Activated CD4-positive, alpha-beta T cell treated with anti-CD3 and anti-CD28 coated beads for 24 hours (primary cell): ENCODE measurements around the gene WNK3.
"Not testable (repeated sequence)": the region's sequence is repeated elsewhere in the genome, so short reads cannot be mapped to it uniquely, and the experiment has no call there.

ENCODE experiments used
- DNase-seq, 2 donors: peaks; one replicate each; pipeline ENCODE4 v3.0.0-alpha.2; 2020; ENCODE audit warnings: low read depth in 2 of 2

Gene WNK3

DNA sequence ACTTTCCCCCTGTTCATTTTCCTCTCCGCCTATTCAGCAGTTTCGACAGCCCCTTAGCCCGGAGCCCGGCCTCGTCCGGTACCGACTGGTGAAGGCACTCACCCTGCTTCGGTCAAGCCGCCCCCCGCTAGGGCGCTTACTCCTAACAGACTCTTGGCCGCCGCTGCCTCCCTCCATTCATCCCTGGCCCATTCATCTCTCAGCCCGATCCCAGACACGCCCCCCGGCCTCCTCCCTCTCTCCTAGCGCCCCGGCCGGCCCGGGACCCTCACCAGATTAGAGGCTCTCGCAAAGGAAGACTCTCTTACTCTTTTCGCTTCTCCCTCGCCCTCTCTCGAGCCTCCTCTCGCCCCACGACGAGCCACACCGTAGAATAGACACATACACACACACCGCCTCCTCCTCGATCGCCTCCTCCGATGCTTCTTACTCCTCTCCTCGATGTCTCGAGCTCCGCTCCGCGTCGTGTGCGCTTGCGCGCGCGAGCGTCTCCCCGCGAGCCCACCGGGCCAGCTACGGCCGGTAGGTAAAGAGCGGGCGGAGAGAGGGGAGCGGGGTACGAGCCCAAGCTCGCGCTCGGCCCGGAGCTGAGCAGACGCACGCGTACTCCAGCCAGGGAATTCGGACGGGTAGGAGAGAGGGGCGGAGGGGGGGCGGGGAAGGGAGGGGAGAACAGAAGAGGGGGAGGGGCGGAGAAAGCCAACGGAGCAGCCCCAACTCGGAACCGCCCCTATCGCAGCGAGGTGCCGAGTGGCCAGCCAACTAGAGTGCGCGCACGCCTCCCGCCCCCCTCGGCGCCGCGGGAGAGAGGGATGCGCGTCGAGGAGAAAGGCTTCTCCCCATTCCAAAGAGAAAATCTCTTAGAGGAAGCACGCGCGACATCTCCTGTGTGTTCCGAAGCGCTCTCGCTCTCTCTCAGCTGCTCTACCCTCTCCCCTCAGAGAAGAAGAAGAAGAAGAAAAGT lies at the start of gene WNK3:
Gene WNK3 (minus strand): TSS at position 633 of the 964 bp plus-strand sequence.
- peak; percentile 18 to 19 for DNase-seq

DNA sequence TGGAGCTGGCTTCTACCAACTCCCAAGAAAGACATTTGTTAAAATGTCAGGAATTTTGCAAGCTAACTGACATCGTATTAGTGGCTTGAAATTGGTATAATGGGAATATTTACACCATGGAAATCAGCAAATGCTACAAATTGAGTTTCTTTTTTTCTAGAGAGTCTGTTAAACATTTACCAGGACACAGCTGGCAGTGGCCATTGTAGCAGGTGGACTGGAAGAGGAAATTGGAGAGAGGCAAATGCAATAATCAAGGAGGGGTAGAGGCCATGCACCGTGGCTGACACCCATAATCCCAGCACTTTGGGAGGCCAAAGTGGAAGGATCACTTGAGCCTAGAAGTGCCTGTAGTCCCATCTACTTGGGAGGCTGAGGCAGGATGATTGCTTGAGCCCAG lies 49.4 kb upstream of the WNK3 start:
- DNase-seq: no peak

DNA sequence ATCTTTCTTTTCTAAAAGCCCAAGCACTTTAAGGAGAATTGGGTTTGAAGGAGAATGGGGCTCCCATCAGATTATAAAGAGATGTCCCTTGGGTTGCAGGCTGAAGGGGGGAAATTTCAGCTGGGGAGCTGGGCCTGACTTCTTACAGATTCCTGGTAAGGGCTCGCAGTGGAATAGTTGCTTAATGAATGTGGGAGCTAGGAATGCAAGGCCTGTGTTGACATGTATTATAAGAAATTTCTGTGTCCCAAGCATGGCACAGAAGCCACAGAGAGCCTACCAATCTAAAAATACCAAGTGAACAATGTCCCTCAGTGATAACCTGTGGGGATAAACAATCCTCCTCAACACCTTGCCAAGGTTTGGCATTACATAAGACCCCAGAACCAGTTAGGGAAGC lies 39.3 kb upstream of the WNK3 start:
- DNase-seq: no peak

DNA sequence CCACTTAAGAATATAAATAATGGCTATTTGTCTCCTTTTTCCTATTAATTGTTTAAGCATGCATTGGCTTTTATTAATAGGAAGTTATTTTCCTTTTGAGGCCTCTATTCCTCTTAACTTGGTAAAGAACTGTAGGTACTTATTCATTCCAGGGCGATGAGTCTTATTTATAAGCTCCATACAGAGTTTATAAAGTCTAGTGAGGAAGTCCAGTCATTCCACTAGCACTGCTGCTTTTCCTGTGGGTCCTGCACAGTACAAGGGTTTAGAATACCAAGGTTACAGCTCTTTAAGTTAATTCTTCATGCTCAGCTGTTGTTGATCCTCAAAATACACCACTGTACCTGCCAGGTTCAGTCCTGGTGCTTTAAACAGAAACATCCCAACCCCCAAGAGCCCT lies 28.5 kb upstream of the WNK3 start:
- no peak for DNase-seq

DNA sequence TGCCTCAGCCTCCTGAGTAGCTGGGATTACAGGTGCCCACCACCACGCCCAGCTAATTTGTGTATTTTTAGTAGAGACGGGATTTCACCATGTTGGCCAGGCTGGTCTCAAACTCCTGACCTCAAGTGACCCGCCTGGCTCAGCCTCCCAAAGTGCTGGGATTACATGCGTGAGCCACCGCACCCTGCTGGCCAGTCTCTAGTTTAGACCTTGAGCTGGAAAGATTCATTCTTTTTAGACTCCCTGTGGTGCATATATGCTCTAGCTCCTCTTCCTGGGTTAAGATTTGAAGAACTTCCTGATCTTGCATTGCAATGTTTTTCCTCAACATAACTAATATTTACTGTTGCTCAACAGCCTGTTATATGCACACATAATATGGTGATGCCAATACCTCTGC lies 26.8 kb upstream of the WNK3 start:
- not testable (repeated sequence) for DNase-seq

DNA sequence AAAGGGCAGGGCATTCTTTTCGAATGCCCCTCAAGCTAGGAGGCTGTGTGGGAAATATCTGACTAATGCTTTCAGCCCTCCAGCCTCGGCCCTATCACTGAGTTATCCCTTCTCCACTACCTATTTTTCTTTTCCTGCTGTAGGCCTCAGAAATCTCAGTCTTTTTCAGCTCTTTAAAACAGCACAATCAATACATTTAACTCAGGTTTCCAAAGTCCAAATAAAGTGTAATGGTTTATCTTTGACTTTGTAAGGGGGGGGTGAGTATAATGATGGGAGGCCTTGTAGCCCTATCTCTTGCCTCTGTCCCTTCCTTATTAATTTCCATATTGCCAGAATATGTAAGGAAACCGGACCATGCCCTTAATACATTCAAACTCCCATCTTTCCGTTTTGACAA lies 1.6 kb upstream of the WNK3 start:
- DNase-seq: no peak

DNA sequence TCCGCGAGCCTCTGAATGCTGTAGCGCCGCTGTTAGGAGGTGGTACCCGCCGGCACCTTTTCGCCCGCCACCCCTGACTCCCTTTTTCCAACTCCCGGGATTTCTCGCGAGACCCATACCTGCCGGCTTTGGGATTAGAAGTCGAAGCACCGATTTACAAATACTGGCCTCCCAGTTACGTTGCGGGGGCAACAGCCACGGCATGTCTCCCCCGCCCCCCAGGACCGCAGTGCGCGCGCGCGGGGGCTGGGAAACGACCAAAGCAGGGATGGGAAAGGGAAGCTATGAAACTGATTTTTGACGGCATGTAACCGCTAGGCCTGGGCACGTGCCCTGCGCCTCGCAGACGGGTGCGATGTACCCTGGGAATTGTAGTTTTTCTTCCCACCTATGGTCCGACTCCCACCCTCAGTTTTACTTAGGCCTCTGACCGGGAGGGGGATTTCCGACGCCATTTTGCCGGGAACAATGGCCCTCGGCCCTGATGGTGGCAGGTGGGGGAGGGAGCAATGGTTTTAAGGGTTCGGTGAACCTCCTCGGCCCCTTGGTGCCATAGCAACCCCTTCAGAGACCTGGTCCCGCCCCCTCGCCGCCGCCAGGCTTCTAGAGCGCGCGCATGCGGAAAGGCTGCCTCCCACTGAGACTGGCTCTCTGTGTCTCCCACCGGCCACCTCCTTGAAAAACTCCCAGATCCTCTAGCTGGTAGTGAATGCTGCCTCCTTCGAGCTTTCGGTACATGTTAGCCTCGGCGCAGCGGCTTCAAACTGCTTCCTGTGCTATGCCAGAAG lies 772 bp upstream of the WNK3 start:
- DNase-seq: peak; percentile 5 to 10

DNA sequence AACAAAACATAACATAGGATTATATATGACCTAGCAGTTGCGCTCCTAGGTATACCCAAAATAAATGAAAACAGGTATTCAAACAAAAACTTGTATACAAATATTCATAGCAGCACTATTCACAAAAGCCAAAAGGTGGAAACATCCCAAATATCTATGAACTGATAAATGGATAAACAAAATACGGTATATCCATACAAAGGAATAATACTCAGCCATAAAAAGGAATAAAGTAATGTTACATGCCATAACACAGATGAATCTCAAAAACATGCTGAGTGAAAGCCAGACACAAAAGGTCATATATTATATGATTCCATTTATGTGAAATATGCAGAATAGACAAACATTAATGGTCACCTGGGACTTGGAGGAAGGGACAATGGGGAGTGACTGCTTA lies 5.2 kb downstream of the WNK3 start:
- DNase-seq: no peak

DNA sequence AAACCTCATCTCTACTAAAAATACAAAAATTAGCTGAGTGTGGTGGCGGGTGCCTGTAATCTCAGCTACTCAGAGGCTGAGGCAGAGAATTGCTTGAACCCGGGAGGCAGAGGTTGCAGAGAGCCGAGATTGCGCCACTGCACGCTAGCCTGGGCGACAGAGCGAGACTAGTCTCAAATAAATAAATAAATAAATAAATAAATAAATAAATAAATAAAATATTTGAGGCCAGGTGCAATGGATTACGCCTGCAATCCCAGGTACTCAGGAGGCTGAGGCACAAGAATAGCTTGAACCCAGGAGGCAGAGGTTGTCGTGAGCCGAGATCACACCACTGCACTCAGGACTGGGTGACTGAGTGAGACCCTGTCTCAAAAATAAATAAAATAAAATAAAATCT lies 20.5 kb downstream of the WNK3 start:
- DNase-seq: not testable (repeated sequence)

DNA sequence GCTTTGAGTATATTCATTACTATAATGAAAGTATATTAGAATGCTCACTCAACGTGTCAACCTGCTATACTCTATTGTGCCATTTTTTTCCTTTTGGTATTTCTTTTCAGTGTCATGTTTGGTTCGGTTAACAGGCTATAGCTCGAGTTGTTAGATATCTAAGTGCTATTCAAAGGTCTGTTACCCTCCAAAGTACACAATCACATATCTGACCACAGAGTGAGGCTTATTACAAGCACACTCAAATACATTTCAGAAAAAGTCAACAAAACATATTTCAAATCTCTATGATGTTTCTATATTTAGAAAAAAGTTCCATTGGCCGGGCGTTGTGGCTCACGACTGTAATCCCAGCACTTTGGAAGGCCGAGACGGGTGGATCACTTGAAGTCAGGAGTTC lies 32.8 kb downstream of the WNK3 start:
- DNase-seq: no peak

DNA sequence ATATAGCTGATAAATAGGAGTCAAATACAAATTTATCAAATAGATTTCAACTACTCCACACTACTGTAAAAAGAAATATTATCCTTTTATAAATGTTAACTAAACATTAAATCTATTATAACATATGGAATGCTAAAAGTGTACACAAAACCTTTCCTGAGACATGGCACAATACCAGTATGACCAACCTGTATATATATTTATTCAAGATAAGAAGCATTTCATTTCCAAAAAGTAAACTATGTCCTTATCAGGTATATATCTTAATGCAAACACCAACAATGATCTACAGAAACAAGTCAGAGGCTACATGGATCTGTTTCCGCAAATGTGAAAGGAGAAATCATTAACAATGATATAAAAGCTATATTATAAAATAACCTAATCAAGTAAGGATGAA lies 37.8 kb downstream of the WNK3 start:
- no peak for DNase-seq

DNA sequence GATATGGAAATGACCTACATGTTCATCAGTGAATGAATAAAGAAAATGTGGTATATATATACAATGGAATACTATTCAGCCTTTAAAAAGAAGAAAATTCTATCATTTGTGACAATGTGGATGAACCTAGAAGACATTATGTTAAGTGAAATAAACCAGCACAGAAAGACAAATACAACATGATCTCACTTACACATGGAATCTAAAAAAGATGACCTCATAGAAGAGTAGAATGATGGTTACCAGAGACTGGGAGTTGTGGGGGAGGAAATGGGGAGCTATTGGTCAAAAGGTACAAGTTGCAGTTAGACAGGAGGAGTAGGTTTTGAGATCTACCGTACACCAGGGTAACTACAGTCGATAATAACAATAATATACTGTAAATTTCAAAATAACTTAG lies 51.5 kb downstream of the WNK3 start:
- no peak for DNase-seq

DNA sequence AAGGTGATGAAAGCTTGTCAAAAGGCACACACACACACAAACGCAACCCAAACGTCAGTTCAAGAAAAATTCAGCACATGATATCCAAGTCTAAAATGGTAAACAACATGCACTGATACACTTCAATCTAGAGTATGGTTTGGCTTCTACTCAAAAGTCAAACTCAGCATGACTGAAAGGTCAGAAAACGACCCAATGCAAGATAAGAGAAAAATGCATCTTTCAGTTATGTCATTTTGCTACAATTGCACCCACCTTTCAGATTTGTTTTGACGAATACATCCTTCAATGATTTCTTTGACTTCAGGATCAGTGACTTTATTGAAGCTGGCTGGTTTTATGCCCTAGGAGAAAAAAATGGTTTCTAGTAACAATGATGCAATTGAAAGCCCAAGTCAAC lies 56.3 kb downstream of the WNK3 start:
- no peak for DNase-seq

DNA sequence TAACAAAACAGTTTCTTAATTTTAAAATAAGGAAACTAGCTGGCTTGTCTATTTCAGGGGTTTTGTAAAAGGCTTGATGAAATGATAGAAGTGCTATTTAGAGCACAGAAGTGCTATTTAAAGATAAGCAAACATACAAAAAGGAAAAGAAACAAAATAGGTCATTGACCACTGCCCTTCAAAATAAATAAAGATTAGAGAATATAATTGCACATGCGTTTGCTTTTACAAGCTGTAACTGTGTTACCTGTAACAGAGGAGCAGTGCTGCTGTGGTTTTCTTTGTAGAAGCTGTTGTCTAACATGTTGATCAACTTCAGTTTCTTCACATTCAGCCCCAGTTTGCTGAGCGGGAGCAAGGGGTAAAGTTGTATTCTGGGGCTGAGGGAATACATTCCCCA lies 63.5 kb downstream of the WNK3 start:
- no peak for DNase-seq

DNA sequence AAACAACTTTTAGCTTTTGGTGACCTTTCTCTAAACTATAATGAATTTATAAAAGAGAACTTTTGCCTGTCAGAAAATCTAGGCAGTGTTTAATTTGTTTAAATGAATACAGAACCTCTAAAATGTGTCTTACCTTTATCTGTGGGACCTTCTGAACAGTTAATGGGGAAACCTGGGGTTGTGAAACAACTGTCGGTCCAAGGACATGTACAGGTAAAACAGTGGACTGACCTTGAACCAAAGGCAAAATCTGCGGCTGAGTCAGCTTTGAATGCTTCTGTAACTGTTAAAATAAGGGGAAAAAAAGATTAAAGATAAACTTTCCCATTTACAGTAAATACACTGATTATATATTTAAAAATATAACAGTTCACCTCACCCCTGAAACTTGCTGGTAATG lies 65.1 kb downstream of the WNK3 start:
- no peak for DNase-seq

DNA sequence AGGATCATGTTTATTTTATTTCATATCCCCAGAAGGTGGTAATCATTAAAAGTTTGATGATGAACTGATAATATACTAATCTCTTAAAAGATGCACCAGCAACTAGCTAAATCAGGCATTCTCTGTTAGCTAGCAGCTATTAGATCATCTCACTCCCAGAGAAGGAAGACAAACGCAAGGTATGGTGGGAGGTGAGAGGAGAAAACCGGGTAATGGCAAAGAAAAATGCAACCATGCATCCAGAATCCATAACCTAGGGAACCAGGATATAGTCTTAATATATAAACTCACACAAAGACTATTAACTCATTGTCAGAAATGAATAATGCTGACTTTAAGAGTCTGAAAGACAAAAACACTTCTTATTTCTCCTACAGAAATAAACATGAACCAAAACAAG lies 66.1 kb downstream of the WNK3 start:
- DNase-seq: no peak

DNA sequence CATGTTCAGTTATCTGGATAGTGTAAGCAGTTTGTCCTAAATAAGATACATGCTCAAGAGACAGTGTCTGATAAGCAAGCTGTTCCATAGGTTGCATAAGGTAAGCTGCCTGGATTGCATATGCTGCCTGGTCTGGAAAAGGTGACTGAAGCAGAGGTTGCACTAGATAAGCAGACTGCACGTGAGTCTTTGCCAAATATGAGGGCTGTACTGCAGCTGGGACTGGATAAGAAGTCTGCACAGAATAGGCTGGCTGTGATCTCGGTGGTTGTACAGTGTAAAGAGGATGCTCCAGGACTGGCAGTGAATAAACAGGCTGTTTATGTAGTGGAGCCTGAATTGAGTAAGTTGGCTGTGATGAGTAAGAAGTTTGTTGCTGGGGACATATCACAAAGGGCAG lies 68.9 kb downstream of the WNK3 start:
- DNase-seq: no peak

DNA sequence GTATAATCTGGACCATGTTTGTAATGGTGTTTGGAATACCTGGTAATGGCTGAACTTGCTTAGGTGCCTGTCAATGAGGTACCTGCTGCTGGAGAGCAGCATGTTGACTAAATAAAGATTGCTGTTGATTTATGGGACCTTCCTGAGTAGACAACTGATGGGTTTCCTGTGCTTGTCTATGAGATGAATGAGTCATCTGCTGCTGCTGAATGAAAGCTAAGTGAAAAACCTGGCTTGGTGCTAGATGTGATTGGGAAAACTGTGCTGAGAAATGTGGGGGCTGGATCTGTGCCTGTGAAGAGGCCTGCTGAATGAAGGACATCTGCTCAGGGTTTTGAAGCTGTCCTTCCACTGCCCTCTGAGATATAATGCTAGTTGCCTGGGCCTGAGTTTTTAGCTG lies 69.6 kb downstream of the WNK3 start:
- no peak for DNase-seq

DNA sequence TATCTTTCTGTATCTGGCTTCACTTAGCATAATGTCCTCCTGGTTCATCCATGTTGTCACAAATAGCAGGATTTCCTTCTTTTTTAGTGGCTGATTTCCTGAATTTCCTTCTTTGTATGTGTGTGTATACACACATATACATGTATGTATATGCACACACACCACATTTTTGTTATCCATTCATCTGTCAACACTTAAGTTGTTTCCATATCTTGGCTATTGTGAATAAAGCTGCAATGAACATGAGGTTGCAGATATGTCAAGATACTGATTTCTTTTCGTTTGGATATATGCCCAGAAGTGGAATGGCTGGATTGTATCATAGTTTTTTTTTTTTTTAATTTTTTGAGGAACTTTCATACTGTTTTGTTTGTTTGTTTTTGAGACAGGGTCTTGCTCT lies 76.2 kb downstream of the WNK3 start:
- DNase-seq: no peak

DNA sequence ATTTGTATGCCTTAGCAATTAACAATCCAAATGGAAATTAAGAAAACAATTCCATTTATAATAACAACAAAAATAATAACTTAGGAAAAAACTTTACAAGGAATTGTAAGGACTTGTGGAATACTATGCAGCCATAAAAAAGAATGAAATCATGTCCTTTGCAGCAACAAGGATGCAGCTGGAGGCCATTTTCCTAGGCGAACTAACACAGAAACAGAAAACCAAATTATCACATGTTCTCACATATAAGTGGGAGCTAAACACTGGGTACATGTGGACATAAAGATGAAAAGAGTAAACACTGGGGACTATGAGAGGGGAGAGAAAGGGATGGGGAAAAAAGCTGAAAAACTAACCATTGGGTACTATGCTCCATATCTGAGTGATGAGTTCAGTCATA lies 77.4 kb downstream of the WNK3 start:
- no peak for DNase-seq

DNA sequence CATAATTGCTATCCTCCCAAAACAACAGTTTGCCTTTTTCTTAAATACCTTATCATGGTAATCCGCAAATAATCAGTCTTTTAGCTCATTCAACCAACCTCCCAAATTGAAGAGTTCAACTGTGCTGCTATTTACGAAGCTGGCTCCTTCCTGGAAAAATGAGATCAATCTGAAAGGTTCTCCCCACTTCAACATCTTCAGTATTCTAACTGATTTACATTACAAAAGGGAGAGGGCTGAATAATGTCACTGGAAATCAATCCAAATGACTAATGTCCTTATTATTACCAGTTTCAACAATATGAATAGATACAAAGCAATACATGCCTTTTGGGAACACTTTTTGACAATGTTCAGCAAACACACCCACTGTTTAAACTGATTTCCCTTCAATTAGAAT lies 86.2 kb downstream of the WNK3 start:
- DNase-seq: no peak

DNA sequence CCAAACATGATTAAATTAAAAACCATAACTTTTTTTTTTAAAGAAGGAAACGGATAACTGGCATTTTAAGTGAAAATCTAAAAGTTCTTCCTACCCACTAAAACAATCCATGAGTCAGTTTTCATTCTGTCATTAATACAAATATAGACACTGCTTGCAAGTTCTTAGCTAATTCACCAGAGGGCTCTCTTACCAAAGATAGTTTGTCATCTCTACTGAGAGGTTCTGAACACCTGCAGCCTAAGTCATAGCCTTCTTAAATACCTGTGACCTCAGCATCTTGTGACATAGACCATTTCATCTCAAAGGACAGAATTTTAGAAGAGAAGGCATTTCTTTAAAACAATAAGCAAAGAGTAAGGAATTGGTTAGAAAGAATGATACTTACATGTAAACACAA lies 109.5 kb downstream of the WNK3 start:
- DNase-seq: no peak

DNA sequence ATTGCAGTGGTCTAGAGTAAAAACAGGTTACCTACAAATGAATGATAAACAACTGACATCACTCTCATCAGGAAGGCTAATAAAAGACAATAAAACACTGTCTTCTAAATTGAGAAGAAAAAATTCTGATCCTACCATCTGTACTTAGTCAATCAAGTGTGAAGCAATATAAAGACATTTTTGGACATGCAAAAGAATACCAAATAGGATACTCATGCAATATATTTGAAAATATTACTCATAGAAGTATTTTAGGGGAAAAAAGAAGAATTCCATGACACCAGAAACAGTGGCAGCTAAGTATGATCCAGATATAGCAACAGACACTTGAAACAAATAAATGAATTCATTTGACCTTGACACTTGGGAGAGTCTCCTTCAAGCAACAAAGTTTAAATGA lies 111.0 kb downstream of the WNK3 start:
- DNase-seq: no peak
